ENCODE measurements around the gene PLEKHA3. TPM values are rescaled to one million over a fixed set of nuclear protein-coding genes. Genes with fewer than 3 reads are reported as not detected.

Gene PLEKHA3
- total RNA-seq, 6 donors from 2014 or later: 5.2 to 28.9 (median 14.8) TPM

- Histone ChIP-seq H3K9me3 (no peaks in the 10 kb centered on the region), H3K4me1 (peaks cover 25 to 45% (median 44%) of the 10 kb centered on the region in 4 donors), H3K27me3 (no peaks in the 10 kb centered on the region), H3K27ac (no peak overlapping the region), H3K36me3 (peaks cover 0 to 21% (median 3%) of the 10 kb centered on the region in 4 donors), H3K4me3 (no peak overlapping the region)
- no peak for DNase-seq
- 56 to 58% methylated on average over 6 of the region's 6 CpGs for WGBS, 2 donors
- no peak for TF ChIP-seq EP300 (IDR thresholded peaks at IDR 0.05)
- ATAC-seq (ENCODE audit: low FRiP score in 2 of 2): no peak
These were observed 4.2 kb downstream of the PLEKHA3 start for GRCh38 chr2:178484245-178485041.

DNA sequence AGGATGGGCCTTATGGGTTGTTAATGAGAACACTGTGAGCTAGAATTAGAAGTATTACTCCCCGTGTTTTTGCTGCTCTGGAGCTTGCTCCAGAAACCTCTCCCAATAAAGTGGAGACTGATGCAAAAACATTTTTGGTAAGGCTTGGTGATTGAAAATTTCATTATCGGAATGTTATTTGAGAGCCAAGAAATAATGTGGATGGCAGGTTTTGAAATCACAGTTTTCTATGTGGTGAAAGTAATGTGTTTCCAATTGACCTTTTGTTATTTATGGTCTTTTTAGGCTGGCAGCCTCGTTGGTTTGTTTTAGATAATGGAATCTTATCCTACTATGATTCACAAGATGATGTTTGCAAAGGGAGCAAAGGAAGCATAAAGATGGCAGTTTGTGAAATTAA is 5.1 kb downstream of the PLEKHA3 start:
- H3K4me1 ChIP-seq: peaks cover 19 to 40% (median 39%) of the 10 kb centered on the region in 4 donors
- no peaks in the 10 kb centered on the region for H3K27me3 ChIP-seq
- H3K9me3 ChIP-seq: no peaks in the 10 kb centered on the region
- peaks cover 0 to 30% (median 3%) of the 10 kb centered on the region in 4 donors for H3K36me3 ChIP-seq
- WGBS, 2 donors: 80 to 82% methylated on average over 3 of the region's 3 CpGs
- DNase-seq (no peak), ATAC-seq (ENCODE audit: low FRiP score in 2 of 2) (no peak)
- TF ChIP-seq CTCF (IDR thresholded peaks at IDR 0.05) (no peak), POLR2AphosphoS5 (IDR thresholded peaks at IDR 0.05) (no peak), EP300 (IDR thresholded peaks at IDR 0.05) (no peak), POLR2A (IDR thresholded peaks at IDR 0.05) (no peak)
- no peak overlapping the region for H3K27ac ChIP-seq
- no peak overlapping the region for H3K4me3 ChIP-seq

- Histone ChIP-seq H3K4me1 (no peaks in the 10 kb centered on the region), H3K27ac (no peak overlapping the region), H3K36me3 (peaks cover 13 to 83% (median 42%) of the 10 kb centered on the region in 4 donors), H3K27me3 (no peaks in the 10 kb centered on the region), H3K9me3 (no peaks in the 10 kb centered on the region), H3K4me3 (no peak overlapping the region)
- 74 to 93% methylated on average over 6 of the region's 6 CpGs for WGBS, 2 donors
- TF ChIP-seq EP300 (IDR thresholded peaks at IDR 0.05) (no peak), POLR2AphosphoS5 (IDR thresholded peaks at IDR 0.05) (no peak), POLR2A (IDR thresholded peaks at IDR 0.05) (no peak), CTCF (IDR thresholded peaks at IDR 0.05) (no peak)
- DNase-seq (no peak), ATAC-seq (ENCODE audit: low FRiP score in 2 of 2) (no peak)
These were observed 11.4 kb downstream of the PLEKHA3 start for GRCh38 chr2:178491612-178492011.

- ATAC-seq (ENCODE audit: low FRiP score in 2 of 2) (no peak), DNase-seq (no peak)
- Histone ChIP-seq H3K9me3 (no peaks in the 10 kb centered on the region), H3K27ac (no peak overlapping the region), H3K36me3 (peaks cover 22 to 83% (median 54%) of the 10 kb centered on the region in 4 donors), H3K4me3 (no peak overlapping the region), H3K4me1 (no peaks in the 10 kb centered on the region), H3K27me3 (no peaks in the 10 kb centered on the region)
- WGBS, 2 donors: 74 to 82% methylated on average over 4 of the region's 4 CpGs
- TF ChIP-seq POLR2A (IDR thresholded peaks at IDR 0.05) (no peak), POLR2AphosphoS5 (IDR thresholded peaks at IDR 0.05) (no peak), EP300 (IDR thresholded peaks at IDR 0.05) (no peak), CTCF (IDR thresholded peaks at IDR 0.05) (no peak)
These were observed 15.8 kb downstream of the PLEKHA3 start for GRCh38 chr2:178496049-178496448.

DNA sequence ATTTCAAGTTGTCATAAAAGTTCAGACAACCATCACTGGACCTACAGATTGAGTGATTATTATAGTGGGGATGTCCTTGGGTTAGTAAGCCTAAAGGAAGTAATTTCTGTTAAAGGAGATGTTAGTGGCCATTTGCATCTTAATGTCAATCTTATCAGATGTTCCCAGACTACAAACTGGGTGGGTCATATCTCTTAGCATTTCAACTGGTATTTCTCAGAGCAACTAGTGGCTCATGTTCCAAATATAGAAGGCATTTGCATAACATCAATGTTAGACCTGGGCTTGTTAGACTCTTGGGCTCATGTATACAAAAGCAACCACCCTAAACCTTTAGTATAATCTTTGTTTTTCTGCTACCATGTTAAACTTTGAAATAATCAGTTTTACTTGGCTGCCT is 17.9 kb downstream of the PLEKHA3 start:
- TF ChIP-seq CTCF (IDR thresholded peaks at IDR 0.05): no peak
- no peak for TF ChIP-seq POLR2A (IDR thresholded peaks at IDR 0.05)
- no peak for TF ChIP-seq EP300 (IDR thresholded peaks at IDR 0.05)
- no peak for TF ChIP-seq POLR2AphosphoS5 (IDR thresholded peaks at IDR 0.05)
- H3K27me3 ChIP-seq: no peaks in the 10 kb centered on the region
- no peaks in the 10 kb centered on the region for H3K9me3 ChIP-seq
- no peak for DNase-seq
- no peaks in the 10 kb centered on the region for H3K4me1 ChIP-seq
- H3K27ac ChIP-seq: no peak overlapping the region
- ATAC-seq (ENCODE audit: low FRiP score in 2 of 2): no peak
- H3K4me3 ChIP-seq: no peak overlapping the region
- peaks cover 20 to 91% (median 63%) of the 10 kb centered on the region in 4 donors for H3K36me3 ChIP-seq
